B cell (primary cell): ENCODE measurements around the gene PRKCA. TPM values are rescaled to one million over a fixed set of nuclear protein-coding genes. Genes with fewer than 3 reads are reported as not detected.

Experiments
- ATAC-seq: fragments of 200-7000 bp; cut with Tn5 transposase; one replicate; pipeline ENCODE4 v1.10.0; 2021; ENCODE audit warnings: low read depth, mild to moderate bottlenecking, moderate number of reproducible peaks, moderate library complexity
- CTCF ChIA-PET: fragments of 350-600 bp; sonication (Branson Sonifier 250); formaldehyde crosslinking; loops from one replicate; lab custom pipeline; 2021; ENCODE audit warnings: antibody characterized with exemption, inconsistent platforms; lab: Charles Lee
- POLR2A ChIA-PET: fragments of 350-600 bp; sonication (Branson Sonifier 250); formaldehyde crosslinking; loops from one replicate; lab custom pipeline; 2021; ENCODE audit warnings: antibody characterized with exemption; lab: Charles Lee
- DNase-seq: peaks from one replicate; pipeline ENCODE4 v3.0.0; 2013
- H2AFZ ChIP-seq: 2 replicates; pipeline ENCODE4 v1.6.1; 2012; ENCODE audit warnings: mild to moderate bottlenecking, low read depth, low read length; ENCODE audit not compliant: insufficient read depth, poor library complexity, severe bottlenecking
- H3K27ac ChIP-seq, 2 donors: 1 replicate in 1 of 2; 2 replicates in 1 of 2; pipeline ENCODE4 v1.5.1; 2012 to 2013; ENCODE audit warnings: low read length in 2 of 2, mild to moderate bottlenecking in 2 of 2, moderate library complexity in 1 of 2
- H3K27me3 ChIP-seq, 4 experiments: fragments of 200-600 bp in 1 of 4; sonication (generic) in 1 of 4; replicated peaks in 1 of 4; 1 replicate in 2 of 4; 2 replicates in 2 of 4; pipeline versions ENCODE4 v1.6.1 to v1.7.0; 2013 to 2016; ENCODE audit warnings: low read length in 3 of 4, mild to moderate bottlenecking in 2 of 4, mixed read lengths in 1 of 4, moderate library complexity in 1 of 4; ENCODE audit not compliant: insufficient read depth in 4 of 4, control insufficient read depth in 3 of 4; ENCODE audit errors: control extremely low read depth in 1 of 4
- H3K36me3 ChIP-seq, 2 experiments: replicated peaks in 1 of 2; 1 replicate in 1 of 2; 2 replicates in 1 of 2; pipeline versions ENCODE4 v1.6.1 to v1.7.1; 2013; ENCODE audit warnings: low read length in 1 of 2; ENCODE audit not compliant: insufficient read depth in 2 of 2, control insufficient read depth in 1 of 2; ENCODE audit errors: control extremely low read depth in 1 of 2, extremely low read depth in 1 of 2
- H3K4me1 ChIP-seq, 2 donors: fragments of 200-600 bp in 1 of 2; sonication (generic) in 1 of 2; 1 replicate in 1 of 2; 2 replicates in 1 of 2; pipeline versions ENCODE4 v1.5.1 to v1.6.1; 2013 to 2017; ENCODE audit warnings: low read length in 2 of 2; ENCODE audit not compliant: control insufficient read depth in 2 of 2, insufficient read depth in 2 of 2
- H3K4me2 ChIP-seq: replicated peaks from 2 replicates; pipeline ENCODE3; 2012; ENCODE audit warnings: mild to moderate bottlenecking, low read depth, low read length; ENCODE audit not compliant: poor library complexity, severe bottlenecking
- H3K4me3 ChIP-seq, 5 experiments: fragments of 200-600 bp in 1 of 5; sonication (generic) in 1 of 5; 1 replicate in 3 of 5; 2 replicates in 2 of 5; pipeline versions ENCODE4 v1.5.1 to v1.7.0; 2011 to 2016; ENCODE audit warnings: low read length in 4 of 5, mild to moderate bottlenecking in 4 of 5, low read depth in 2 of 5, control low read depth in 1 of 5, moderate library complexity in 1 of 5; ENCODE audit not compliant: insufficient read depth in 1 of 5; ENCODE audit errors: control extremely low read depth in 1 of 5, extremely low read depth in 1 of 5
- H3K79me2 ChIP-seq: fragments of 200-600 bp; sonication (generic); one replicate; pipeline ENCODE4 v1.6.0; 2016; ENCODE audit warnings: low read length; ENCODE audit not compliant: control insufficient read depth, insufficient read depth
- H3K9ac ChIP-seq: fragments of 200-600 bp; sonication (generic); 2 replicates; pipeline ENCODE4 v1.6.1; 2017; ENCODE audit warnings: mild to moderate bottlenecking, low read length, moderate library complexity
- H3K9me3 ChIP-seq, 3 donors: one replicate each; pipeline versions ENCODE4 v1.6.1 to v1.7.1; 2013; ENCODE audit warnings: low read length in 2 of 3; ENCODE audit not compliant: control insufficient read depth in 2 of 3, insufficient read depth in 1 of 3; ENCODE audit errors: control extremely low read depth in 1 of 3
- H4K20me1 ChIP-seq: 2 replicates; pipeline ENCODE4 v1.6.0; 2012; ENCODE audit warnings: mild to moderate bottlenecking, low read length; ENCODE audit not compliant: insufficient read depth, control insufficient read depth, poor library complexity, severe bottlenecking
- H3K27ac Mint-ChIP-seq: one replicate; pipeline ENCODE4 v1.8.0; 2021; ENCODE audit warnings: mixed read lengths
- H3K27me3 Mint-ChIP-seq: one replicate; pipeline ENCODE4 v1.8.0; 2021; ENCODE audit warnings: mixed read lengths
- H3K4me1 Mint-ChIP-seq: one replicate; pipeline ENCODE4 v1.8.0; 2021; ENCODE audit warnings: mixed read lengths
- H3K4me3 Mint-ChIP-seq: one replicate; pipeline ENCODE4 v1.8.0; 2021; ENCODE audit warnings: mixed read lengths
- H3K9me3 Mint-ChIP-seq: one replicate; pipeline ENCODE4 v1.8.0; 2022; ENCODE audit warnings: mixed read lengths; ENCODE audit not compliant: insufficient read depth
- EZH2 ChIP-seq: IDR thresholded peaks from 2 replicates; pipeline ENCODE4 v1.6.1; 2012; ENCODE audit warnings: borderline replicate concordance, low read depth, mild to moderate bottlenecking, moderate library complexity, low read length; ENCODE audit not compliant: insufficient read depth, poor library complexity, severe bottlenecking
- WGBS: methylation state at CpG from one replicate; pipeline ENCODE4 v1.1.5; 2013; ENCODE audit warnings: missing lambda C conversion rate; ENCODE audit not compliant: insufficient coverage; 5-methylcytosine and 5-hydroxymethylcytosine counted together
- intact Hi-C: fragments of 100-400 bp; cut with micrococcal nuclease; formaldehyde crosslinking; loops from one replicate; pipeline ENCODE4 v1.10.0; 2022
- polyA plus RNA-seq: library from polyadenylated mRNA; depleted of rRNA; stranded (reverse); fragments of >200 nt; gene quantifications from 2 replicates; pipeline ENCODE4 v1.2.3, GENCODE V29; 2012
- total RNA-seq, 2 donors: library from RNA; stranded (reverse); fragments of 120-200 nt in 1 of 2; gene quantifications; 1 replicate in 1 of 2; 2 replicates in 1 of 2; pipeline versions ENCODE4 v1.2.3 to v1.2.4, GENCODE V29; 2013 to 2022
- TF ChIP-seq, protein P1 (sequence below): fragments of 200-600 bp; IDR thresholded peaks from one replicate; pipeline ENCODE4 v1.8.0; 2022; ENCODE audit warnings: antibody characterized with exemption, mild to moderate bottlenecking

PRKCA gene
- total and polyA plus RNA-seq, 2 donors (not counting 1 experiment from before 2014, with no cell fraction given) = 0.33 to 7.7 TPM

DNA sequence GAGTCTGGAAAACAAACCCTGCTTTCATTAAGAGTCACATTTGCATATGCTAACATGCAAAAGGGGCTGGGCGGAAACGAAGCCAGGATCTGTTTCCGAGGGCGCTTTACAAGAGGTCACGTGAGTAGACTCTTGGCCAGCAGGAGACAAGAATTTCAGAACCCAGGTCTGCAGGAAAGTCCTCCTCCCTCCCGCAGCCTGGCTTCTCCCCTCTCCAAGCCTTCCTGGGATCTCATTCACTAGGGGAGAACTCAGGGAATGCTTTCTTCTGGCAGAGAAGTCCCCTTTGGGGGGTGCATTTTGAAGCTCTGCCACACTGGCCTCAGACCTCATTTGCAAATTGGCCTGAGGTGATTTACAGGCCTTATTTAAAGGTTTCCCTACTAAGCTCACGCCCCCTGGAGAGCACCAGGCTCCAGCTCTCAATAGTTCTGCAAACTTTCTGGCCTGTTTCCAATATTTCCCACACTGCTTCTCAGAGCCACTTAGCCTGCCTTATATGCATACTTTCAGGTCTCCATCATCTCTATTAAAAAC lies 475.3 kb downstream of the PRKCA start:
- Histone ChIP-seq H2AFZ (no peak overlapping the region), H3K9ac (no peak overlapping the region), H4K20me1 (no peaks in the 10 kb centered on the region), H3K9me3 (peaks cover 0 to 3% (median 0%) of the 10 kb centered on the region in 3 donors), H3K4me3 (no peak overlapping the region), H3K79me2 (no peaks in the 10 kb centered on the region), H3K27ac (no peak overlapping the region), H3K27me3 (no peaks in the 10 kb centered on the region), H3K4me1 (no peaks in the 10 kb centered on the region), H3K36me3 (no peaks in the 10 kb centered on the region), H3K4me2 (no peak overlapping the region)
- intact Hi-C loops = no loop called here
- no peak for TF ChIP-seq EZH2
- TF ChIP-seq, protein P1, sequence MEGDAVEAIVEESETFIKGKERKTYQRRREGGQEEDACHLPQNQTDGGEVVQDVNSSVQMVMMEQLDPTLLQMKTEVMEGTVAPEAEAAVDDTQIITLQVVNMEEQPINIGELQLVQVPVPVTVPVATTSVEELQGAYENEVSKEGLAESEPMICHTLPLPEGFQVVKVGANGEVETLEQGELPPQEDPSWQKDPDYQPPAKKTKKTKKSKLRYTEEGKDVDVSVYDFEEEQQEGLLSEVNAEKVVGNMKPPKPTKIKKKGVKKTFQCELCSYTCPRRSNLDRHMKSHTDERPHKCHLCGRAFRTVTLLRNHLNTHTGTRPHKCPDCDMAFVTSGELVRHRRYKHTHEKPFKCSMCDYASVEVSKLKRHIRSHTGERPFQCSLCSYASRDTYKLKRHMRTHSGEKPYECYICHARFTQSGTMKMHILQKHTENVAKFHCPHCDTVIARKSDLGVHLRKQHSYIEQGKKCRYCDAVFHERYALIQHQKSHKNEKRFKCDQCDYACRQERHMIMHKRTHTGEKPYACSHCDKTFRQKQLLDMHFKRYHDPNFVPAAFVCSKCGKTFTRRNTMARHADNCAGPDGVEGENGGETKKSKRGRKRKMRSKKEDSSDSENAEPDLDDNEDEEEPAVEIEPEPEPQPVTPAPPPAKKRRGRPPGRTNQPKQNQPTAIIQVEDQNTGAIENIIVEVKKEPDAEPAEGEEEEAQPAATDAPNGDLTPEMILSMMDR = no peak
- ATAC-seq (no peak), DNase-seq (no peak)
- Mint-ChIP-seq H3K4me1 (no peaks in the 10 kb centered on the region), H3K27me3 (peaks cover 6% of the 10 kb centered on the region), H3K4me3 (no peak overlapping the region), H3K9me3 (no peaks in the 10 kb centered on the region), H3K27ac (no peak overlapping the region)
- WGBS = 92% methylated on average over 7 of the region's 7 CpGs
- POLR2A ChIA-PET = no interaction called here
- CTCF ChIA-PET = no interaction called here

DNA sequence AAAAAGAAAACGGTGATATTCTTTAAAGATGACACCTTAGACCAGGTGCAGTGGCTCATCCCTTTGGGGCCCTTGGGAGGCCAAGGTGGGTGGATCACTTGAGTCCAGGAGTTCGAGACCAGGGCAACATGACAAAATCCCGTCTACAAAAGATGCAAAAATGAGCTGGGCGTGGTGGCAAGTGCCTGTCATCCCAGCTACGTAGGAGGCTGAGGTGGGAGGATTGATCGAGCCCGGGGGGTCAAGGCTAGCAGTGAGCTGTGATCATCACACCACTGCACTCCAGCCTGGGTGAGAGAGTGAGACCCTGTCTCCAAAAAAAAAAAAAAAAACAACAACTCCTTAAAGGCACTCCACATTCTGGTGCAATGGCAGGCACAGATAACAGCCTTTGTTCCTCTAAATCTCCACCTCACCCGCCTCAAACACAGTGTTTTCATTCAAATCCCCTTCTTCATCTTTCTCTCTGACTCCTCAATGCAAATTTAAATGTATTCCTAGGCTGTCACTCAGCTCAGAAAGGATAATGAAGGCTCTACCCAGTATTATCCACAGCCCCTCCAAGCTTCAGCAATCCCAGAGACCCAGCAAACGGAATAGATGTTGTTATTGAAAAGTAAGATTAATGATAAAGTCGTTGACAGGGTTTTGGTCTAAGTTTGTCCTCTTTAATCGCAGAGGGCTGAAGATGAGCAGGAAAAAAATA lies 476.3 kb downstream of the PRKCA start:
- Histone ChIP-seq H3K4me2 (no peak overlapping the region), H3K9me3 (peaks cover 0 to 3% (median 0%) of the 10 kb centered on the region in 3 donors), H4K20me1 (no peaks in the 10 kb centered on the region), H3K27me3 (no peaks in the 10 kb centered on the region), H3K36me3 (no peaks in the 10 kb centered on the region), H3K27ac (no peak overlapping the region), H3K9ac (no peak overlapping the region), H3K79me2 (no peaks in the 10 kb centered on the region), H3K4me1 (no peaks in the 10 kb centered on the region), H2AFZ (no peak overlapping the region), H3K4me3 (no peak overlapping the region)
- Mint-ChIP-seq H3K27ac (no peak overlapping the region), H3K27me3 (peaks cover 6% of the 10 kb centered on the region), H3K4me1 (no peaks in the 10 kb centered on the region), H3K9me3 (no peaks in the 10 kb centered on the region), H3K4me3 (no peak overlapping the region)
- TF ChIP-seq, protein P1 = no peak
- TF ChIP-seq EZH2 = no peak
- CTCF ChIA-PET = no interaction called here
- POLR2A ChIA-PET = no interaction called here
- no peak for ATAC-seq
- intact Hi-C loops = no loop called here
- no peak for DNase-seq
- 90% methylated on average over 2 of the region's 11 CpGs for WGBS
